HFF-Myc (cell line): ENCODE measurements around the gene TPO.

ENCODE experiments used
- DNase-seq: peaks from one replicate; pipeline ENCODE4 v3.0.0-alpha.2; 2011; ENCODE audit warnings: low read depth; ENCODE audit errors: extremely low read depth
- H3K4me3 ChIP-seq: replicated peaks from 2 replicates; pipeline ENCODE4 v1.5.1; 2011; ENCODE audit warnings: low read depth, mild to moderate bottlenecking, control low read depth, low read length
- TF ChIP-seq, protein P1 (sequence below): IDR thresholded peaks from 2 replicates; pipeline ENCODE4 v1.5.1; 2012; ENCODE audit warnings: mild to moderate bottlenecking, low read depth, low read length, control low read depth; ENCODE audit errors: missing control alignments

TPO gene

DNA sequence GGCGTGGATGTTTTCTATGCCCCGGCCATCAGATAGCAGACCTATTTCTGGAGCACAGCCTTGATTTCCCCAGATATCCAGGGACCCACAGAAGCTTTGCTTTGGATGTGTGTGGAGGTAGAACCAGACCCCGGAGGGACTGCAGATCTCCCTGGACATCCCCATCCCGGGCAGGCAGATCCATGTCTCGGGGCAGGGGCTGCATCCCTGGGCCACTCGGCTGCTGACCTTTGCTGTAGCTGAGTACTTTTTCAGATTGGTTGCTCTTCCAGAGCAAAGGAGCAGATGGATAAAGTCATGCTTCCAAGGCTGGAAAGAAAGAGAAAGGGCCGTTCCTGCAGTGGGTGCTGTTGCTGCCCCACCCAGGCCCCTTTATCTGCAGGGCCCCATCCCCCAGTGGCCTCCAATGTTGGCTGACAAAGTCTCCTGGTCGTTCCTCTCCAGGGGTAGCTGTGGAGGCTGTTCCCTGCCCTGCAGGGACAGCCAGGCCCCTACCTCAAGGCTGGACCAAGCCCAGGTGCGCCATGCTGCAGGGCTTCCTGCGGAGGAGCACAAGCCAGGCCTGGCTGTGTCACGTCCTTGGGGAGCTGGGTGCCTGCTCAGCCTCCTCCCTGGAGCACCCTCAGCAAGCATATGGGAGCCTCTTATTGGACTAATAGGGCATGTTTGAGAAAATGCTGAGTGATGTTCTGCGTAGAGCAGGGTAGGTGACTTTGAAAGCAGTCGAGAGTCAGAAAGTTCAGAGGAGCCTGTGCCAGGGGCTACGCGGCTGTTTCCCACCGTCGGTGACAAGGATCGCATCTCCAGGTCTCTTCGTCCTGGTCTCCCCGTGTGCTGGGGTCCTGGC, 68.4 kb downstream of the TPO start:
- no peak for DNase-seq
- H3K4me3 ChIP-seq: no peak overlapping the region
- TF ChIP-seq, protein P1, sequence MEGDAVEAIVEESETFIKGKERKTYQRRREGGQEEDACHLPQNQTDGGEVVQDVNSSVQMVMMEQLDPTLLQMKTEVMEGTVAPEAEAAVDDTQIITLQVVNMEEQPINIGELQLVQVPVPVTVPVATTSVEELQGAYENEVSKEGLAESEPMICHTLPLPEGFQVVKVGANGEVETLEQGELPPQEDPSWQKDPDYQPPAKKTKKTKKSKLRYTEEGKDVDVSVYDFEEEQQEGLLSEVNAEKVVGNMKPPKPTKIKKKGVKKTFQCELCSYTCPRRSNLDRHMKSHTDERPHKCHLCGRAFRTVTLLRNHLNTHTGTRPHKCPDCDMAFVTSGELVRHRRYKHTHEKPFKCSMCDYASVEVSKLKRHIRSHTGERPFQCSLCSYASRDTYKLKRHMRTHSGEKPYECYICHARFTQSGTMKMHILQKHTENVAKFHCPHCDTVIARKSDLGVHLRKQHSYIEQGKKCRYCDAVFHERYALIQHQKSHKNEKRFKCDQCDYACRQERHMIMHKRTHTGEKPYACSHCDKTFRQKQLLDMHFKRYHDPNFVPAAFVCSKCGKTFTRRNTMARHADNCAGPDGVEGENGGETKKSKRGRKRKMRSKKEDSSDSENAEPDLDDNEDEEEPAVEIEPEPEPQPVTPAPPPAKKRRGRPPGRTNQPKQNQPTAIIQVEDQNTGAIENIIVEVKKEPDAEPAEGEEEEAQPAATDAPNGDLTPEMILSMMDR: no peak

GRCh38 chr2:1482253-1482675, 69.0 kb downstream of the TPO start:
- DNase-seq: no peak
- H3K4me3 ChIP-seq: no peak overlapping the region
- TF ChIP-seq, protein P1: no peak

- no peak for DNase-seq
- TF ChIP-seq, protein P1: no peak
- H3K4me3 ChIP-seq: no peak overlapping the region
Measured at GRCh38 chr2:1482981-1483380, 69.7 kb downstream of the TPO start.

DNA sequence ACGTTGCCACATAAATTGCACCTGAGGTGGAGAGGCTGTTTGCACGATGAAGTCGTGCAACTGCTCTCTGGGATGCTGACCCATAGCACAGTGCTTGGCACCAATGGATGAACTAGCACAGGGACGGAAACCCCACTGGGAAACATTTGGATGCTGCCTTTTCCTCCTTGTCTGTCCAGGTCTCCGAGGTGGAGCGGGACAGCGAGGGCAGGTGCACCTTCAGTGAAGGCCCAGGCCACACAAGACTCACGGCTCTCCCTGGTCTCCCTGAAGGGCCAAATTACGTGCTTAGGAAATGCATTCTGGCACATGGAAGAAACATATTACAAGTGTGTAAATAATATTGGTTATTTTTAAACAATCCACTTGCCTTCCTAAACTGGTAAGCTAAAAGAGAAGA, 70.3 kb downstream of the TPO start:
- no peak overlapping the region for H3K4me3 ChIP-seq
- no peak for DNase-seq
- TF ChIP-seq, protein P1: no peak

GRCh38 chr2:1484131-1484884, 71.0 kb downstream of the TPO start:
- no peak for DNase-seq
- TF ChIP-seq, protein P1: no peak
- no peak overlapping the region for H3K4me3 ChIP-seq

DNA sequence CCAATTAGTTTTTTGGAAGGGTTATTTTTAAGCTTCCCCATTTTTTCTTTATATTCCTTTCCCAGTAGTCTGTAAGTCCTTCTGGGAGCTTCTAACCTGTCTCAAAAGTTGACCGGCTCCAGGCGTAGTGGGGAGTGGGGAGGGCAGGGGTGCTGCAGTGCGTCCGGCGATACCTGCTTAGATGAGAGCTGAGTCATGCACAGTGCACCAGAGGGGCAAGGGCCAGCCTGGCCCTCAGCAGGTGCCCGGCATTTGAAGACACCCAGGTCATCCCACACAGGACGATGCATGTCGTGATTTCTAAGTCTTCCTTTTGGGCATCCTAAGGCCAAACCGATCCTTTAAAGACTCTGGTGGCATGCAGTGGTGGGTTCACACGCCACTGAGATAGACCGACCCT, 73.4 kb downstream of the TPO start:
- H3K4me3 ChIP-seq: no peak overlapping the region
- TF ChIP-seq, protein P1: no peak
- no peak for DNase-seq
